Endodermal cell (in vitro differentiated cells): ENCODE measurements around the gene MACROH2A1. TPM values are rescaled to one million over a fixed set of nuclear protein-coding genes. Genes with fewer than 3 reads are reported as not detected.
A peak's percentile ranks its signal among the peaks of the same experiment; 100 is the strongest.

ENCODE experiments used
- DNase-seq: peaks from one replicate; pipeline ENCODE4 v3.0.0-alpha.2; 2017
- H3K27ac ChIP-seq: 2 replicates; pipeline ENCODE4 v1.5.1; 2013; ENCODE audit warnings: mild to moderate bottlenecking, low read depth, low read length, moderate library complexity
- H3K27me3 ChIP-seq: 2 replicates; pipeline ENCODE4 v1.6.1; 2013; ENCODE audit warnings: mild to moderate bottlenecking, low read length, moderate library complexity; ENCODE audit not compliant: insufficient read depth, control insufficient read depth, poor library complexity, severe bottlenecking
- H3K36me3 ChIP-seq: 2 replicates; pipeline ENCODE4 v1.7.0; 2013; ENCODE audit warnings: mild to moderate bottlenecking, low read length, moderate library complexity; ENCODE audit not compliant: control insufficient read depth, insufficient read depth
- H3K4me1 ChIP-seq: one replicate; pipeline ENCODE4 v1.7.0; 2013; ENCODE audit warnings: low read length; ENCODE audit not compliant: control insufficient read depth, insufficient read depth
- H3K4me3 ChIP-seq: 2 replicates; pipeline ENCODE4 v1.5.1; 2013; ENCODE audit warnings: mild to moderate bottlenecking, low read length, moderate library complexity
- H3K9ac ChIP-seq: 2 replicates; pipeline ENCODE4 v1.6.1; 2013; ENCODE audit warnings: mild to moderate bottlenecking, low read length, moderate library complexity; ENCODE audit not compliant: poor library complexity, severe bottlenecking; ENCODE audit errors: extremely low read depth
- H3K9me3 ChIP-seq: 2 replicates; pipeline ENCODE4 v1.6.1; 2013; ENCODE audit warnings: mild to moderate bottlenecking, low read length, moderate library complexity; ENCODE audit not compliant: control insufficient read depth
- H3K27ac Mint-ChIP-seq: 2 replicates; pipeline ENCODE4 v1.8.0; 2020; ENCODE audit warnings: mixed read lengths
- H3K27me3 Mint-ChIP-seq: 2 replicates; pipeline ENCODE4 v1.8.0; 2021; ENCODE audit warnings: mild to moderate bottlenecking, mixed read lengths; ENCODE audit not compliant: insufficient read depth
- H3K36me3 Mint-ChIP-seq: 2 replicates; pipeline ENCODE4 v1.8.0; 2020; ENCODE audit warnings: low read depth, mixed read lengths
- H3K4me1 Mint-ChIP-seq: 2 replicates; pipeline ENCODE4 v1.8.0; 2020; ENCODE audit warnings: mixed read lengths
- H3K4me3 Mint-ChIP-seq: 2 replicates; pipeline ENCODE4 v1.8.0; 2020; ENCODE audit warnings: mild to moderate bottlenecking, moderate library complexity, mixed read lengths
- H3K9me3 Mint-ChIP-seq: 2 replicates; pipeline ENCODE4 v1.8.0; 2020; ENCODE audit warnings: mild to moderate bottlenecking, mixed read lengths
- WGBS, 2 experiments: methylation state at CpG; one replicate each; pipeline versions ENCODE4 v1.1.5 to v1.1.7; 2013; ENCODE audit warnings: missing lambda C conversion rate in 2 of 2, mixed read lengths in 1 of 2; ENCODE audit not compliant: insufficient coverage in 1 of 2, insufficient read length in 1 of 2; 5-methylcytosine and 5-hydroxymethylcytosine counted together
- total RNA-seq, 2 donors: library from RNA; stranded (reverse); fragmentation: NEBNext Ultra II Directional in 1 of 2; extraction: Animal tissue kit (Norgen Biotek cat#: 25700) in 1 of 2; gene quantifications; 2 replicates in 1 of 2; 3 replicates in 1 of 2; pipeline ENCODE4 v1.2.1, GENCODE V29; 2021
- TF ChIP-seq, protein P1 (sequence below): fragments of 200-600 bp; sonication (generic); conservative IDR thresholded peaks from 2 replicates; pipeline ENCODE4 v1.5.0; 2021; ENCODE audit warnings: antibody characterized with exemption, mild to moderate bottlenecking

MACROH2A1 gene
- total RNA-seq, 2 donors from 2014 or later, result 256 to 288 TPM

DNA sequence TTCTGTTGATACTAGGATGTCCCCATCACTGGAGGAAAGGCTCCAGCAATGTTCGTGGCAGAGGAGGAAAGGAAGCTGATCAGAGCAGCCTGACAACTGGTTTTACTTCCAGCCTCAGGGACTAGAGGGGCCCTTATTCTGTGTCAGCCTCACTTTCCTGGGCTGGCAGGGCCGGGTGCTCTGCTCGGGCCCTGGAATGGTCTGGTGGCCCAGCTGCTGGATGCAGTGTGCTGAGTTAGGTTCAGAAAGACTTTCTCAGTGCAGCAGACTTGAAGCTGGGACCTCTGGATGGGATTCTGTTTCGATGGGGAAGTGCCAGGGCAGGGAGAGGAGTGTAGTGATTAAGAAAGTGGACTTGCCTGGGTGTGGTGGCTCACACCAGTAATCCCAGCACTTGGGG is 81.0 kb downstream of the MACROH2A1 start:
- WGBS, 2 experiments, result 86 to 95% methylated on average over 3 to 4 of the region's 4 CpGs
- H3K9ac ChIP-seq, result no peak overlapping the region
- H3K27me3 ChIP-seq, result peaks cover 6% of the 10 kb centered on the region
- no peaks in the 10 kb centered on the region for H3K9me3 ChIP-seq
- Mint-ChIP-seq H3K36me3 (no peaks in the 10 kb centered on the region), H3K27ac (no peak overlapping the region), H3K9me3 (no peaks in the 10 kb centered on the region), H3K4me1 (no peaks in the 10 kb centered on the region), H3K4me3 (no peak overlapping the region), H3K27me3 (peaks cover 52% of the 10 kb centered on the region)
- H3K4me3 ChIP-seq, result no peak overlapping the region
- no peak overlapping the region for H3K27ac ChIP-seq
- TF ChIP-seq, protein P1, sequence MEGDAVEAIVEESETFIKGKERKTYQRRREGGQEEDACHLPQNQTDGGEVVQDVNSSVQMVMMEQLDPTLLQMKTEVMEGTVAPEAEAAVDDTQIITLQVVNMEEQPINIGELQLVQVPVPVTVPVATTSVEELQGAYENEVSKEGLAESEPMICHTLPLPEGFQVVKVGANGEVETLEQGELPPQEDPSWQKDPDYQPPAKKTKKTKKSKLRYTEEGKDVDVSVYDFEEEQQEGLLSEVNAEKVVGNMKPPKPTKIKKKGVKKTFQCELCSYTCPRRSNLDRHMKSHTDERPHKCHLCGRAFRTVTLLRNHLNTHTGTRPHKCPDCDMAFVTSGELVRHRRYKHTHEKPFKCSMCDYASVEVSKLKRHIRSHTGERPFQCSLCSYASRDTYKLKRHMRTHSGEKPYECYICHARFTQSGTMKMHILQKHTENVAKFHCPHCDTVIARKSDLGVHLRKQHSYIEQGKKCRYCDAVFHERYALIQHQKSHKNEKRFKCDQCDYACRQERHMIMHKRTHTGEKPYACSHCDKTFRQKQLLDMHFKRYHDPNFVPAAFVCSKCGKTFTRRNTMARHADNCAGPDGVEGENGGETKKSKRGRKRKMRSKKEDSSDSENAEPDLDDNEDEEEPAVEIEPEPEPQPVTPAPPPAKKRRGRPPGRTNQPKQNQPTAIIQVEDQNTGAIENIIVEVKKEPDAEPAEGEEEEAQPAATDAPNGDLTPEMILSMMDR, result no peak
- no peaks in the 10 kb centered on the region for H3K36me3 ChIP-seq
- no peaks in the 10 kb centered on the region for H3K4me1 ChIP-seq
- no peak for DNase-seq

GRCh38 chr5:135317286-135317685 is 81.7 kb downstream of the MACROH2A1 start:
- Mint-ChIP-seq H3K36me3 (no peaks in the 10 kb centered on the region), H3K27me3 (peaks cover 52% of the 10 kb centered on the region), H3K4me3 (no peak overlapping the region), H3K9me3 (no peaks in the 10 kb centered on the region), H3K27ac (no peak overlapping the region), H3K4me1 (no peaks in the 10 kb centered on the region)
- TF ChIP-seq, protein P1, result no peak
- no peaks in the 10 kb centered on the region for H3K36me3 ChIP-seq
- no peak overlapping the region for H3K9ac ChIP-seq
- peak; percentile 15 for DNase-seq
- 92 to 94% methylated on average over 4 of the region's 4 CpGs for WGBS, 2 experiments
- H3K4me1 ChIP-seq, result no peaks in the 10 kb centered on the region
- no peak overlapping the region for H3K4me3 ChIP-seq
- no peak overlapping the region for H3K27ac ChIP-seq
- H3K27me3 ChIP-seq, result peaks cover 6% of the 10 kb centered on the region
- H3K9me3 ChIP-seq, result no peaks in the 10 kb centered on the region

DNA sequence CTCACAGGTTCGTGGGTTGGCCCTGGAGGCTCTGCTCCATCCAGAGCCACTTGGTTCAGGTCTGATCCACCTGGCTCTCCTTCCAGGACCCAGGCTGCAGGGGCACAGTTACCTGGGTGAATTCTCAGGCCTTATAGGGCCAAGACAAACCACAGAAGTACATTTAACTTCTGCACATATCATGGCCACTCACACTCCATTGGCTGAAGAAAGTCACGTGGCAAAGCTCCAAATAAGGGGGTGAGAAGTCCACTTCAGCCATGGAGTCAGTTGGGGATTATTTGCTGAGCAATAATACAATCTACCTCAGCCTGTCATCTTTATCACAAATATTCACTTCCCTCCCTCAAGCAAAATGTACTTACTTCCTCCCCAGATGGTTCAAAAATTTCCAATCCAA is 83.6 kb downstream of the MACROH2A1 start:
- Histone ChIP-seq H3K4me1 (peaks cover 2% of the 10 kb centered on the region), H3K9ac (no peak overlapping the region), H3K27me3 (peaks cover 6% of the 10 kb centered on the region), H3K36me3 (no peaks in the 10 kb centered on the region), H3K9me3 (no peaks in the 10 kb centered on the region), H3K27ac (no peak overlapping the region), H3K4me3 (no peak overlapping the region)
- H3K4me1 Mint-ChIP-seq, result peaks cover 4% of the 10 kb centered on the region
- no peak overlapping the region for H3K27ac Mint-ChIP-seq
- no peaks in the 10 kb centered on the region for H3K9me3 Mint-ChIP-seq
- no peaks in the 10 kb centered on the region for H3K36me3 Mint-ChIP-seq
- no peak overlapping the region for H3K4me3 Mint-ChIP-seq
- TF ChIP-seq, protein P1, result no peak
- H3K27me3 Mint-ChIP-seq, result peaks cover 39% of the 10 kb centered on the region
- DNase-seq, result peak; percentile 22
- 88 to 100% methylated on average over 1 to 2 of the region's 2 CpGs for WGBS, 2 experiments
